Neural progenitor cell (in vitro differentiated cells): Measurements from ENCODE around the gene RECK. TPM values are rescaled to one million over a fixed set of nuclear protein-coding genes. Genes with fewer than 3 reads are reported as not detected.

ENCODE experiments used
- DNase-seq: peaks from one replicate; pipeline ENCODE4 v3.0.0-alpha.2; 2016; ENCODE audit warnings: low spot score
- H2AFZ ChIP-seq: fragments of 200-600 bp; sonication (generic); replicated peaks from 2 replicates; pipeline ENCODE4 v1.6.1; 2016; ENCODE audit warnings: antibody characterized with exemption
- H3F3A ChIP-seq: fragments of 200-600 bp; sonication (generic); 2 replicates; pipeline ENCODE4 v1.6.1; 2016; ENCODE audit warnings: antibody characterized with exemption, low read depth
- H3K27ac ChIP-seq: fragments of 200-600 bp; sonication (generic); 2 replicates; pipeline ENCODE4 v1.5.1; 2016; ENCODE audit warnings: mild to moderate bottlenecking
- H3K27me3 ChIP-seq: fragments of 200-600 bp; sonication (generic); 2 replicates; pipeline ENCODE4 v1.6.1; 2016; ENCODE audit warnings: mild to moderate bottlenecking, moderate library complexity
- H3K36me3 ChIP-seq: fragments of 200-600 bp; sonication (generic); 2 replicates; pipeline ENCODE4 v1.5.1; 2016
- H3K4me1 ChIP-seq: fragments of 200-600 bp; sonication (generic); 2 replicates; pipeline ENCODE4 v1.6.1; 2016; ENCODE audit warnings: mixed run types
- H3K4me2 ChIP-seq: fragments of 200-600 bp; sonication (generic); 2 replicates; pipeline ENCODE4 v1.6.1; 2016
- H3K4me3 ChIP-seq: fragments of 200-600 bp; sonication (generic); 2 replicates; pipeline ENCODE4 v1.5.1; 2016
- H3K79me2 ChIP-seq: fragments of 200-600 bp; sonication (generic); 2 replicates; pipeline ENCODE4 v1.6.1; 2016; ENCODE audit warnings: low read depth
- H3K9ac ChIP-seq: fragments of 200-600 bp; sonication (generic); 2 replicates; pipeline ENCODE4 v1.6.1; 2016
- H3K9me3 ChIP-seq: fragments of 200-600 bp; sonication (generic); 2 replicates; pipeline ENCODE4 v1.5.1; 2016; ENCODE audit warnings: low read depth
- H4K20me1 ChIP-seq: fragments of 200-600 bp; sonication (generic); 2 replicates; pipeline ENCODE4 v1.6.1; 2016; ENCODE audit warnings: low read depth
- H3K27ac Mint-ChIP-seq: 3 replicates; pipeline ENCODE4 v1.8.0; 2021; ENCODE audit warnings: mixed read lengths
- H3K27me3 Mint-ChIP-seq: 2 replicates; pipeline ENCODE4 v1.8.0; 2022; ENCODE audit warnings: low read depth, mild to moderate bottlenecking, inconsistent platforms, moderate library complexity, mixed read lengths; ENCODE audit not compliant: insufficient read depth
- H3K36me3 Mint-ChIP-seq: 3 replicates; pipeline ENCODE4 v1.8.0; 2021; ENCODE audit warnings: mixed read lengths
- H3K4me1 Mint-ChIP-seq: 3 replicates; pipeline ENCODE4 v1.8.0; 2021; ENCODE audit warnings: mixed read lengths
- H3K4me3 Mint-ChIP-seq: 3 replicates; pipeline ENCODE4 v1.8.0; 2021; ENCODE audit warnings: mild to moderate bottlenecking, moderate library complexity, mixed read lengths
- H3K9me3 Mint-ChIP-seq: 3 replicates; pipeline ENCODE4 v1.8.0; 2020; ENCODE audit warnings: mixed read lengths
- CTCF ChIP-seq: fragments of 200-600 bp; sonication (generic); IDR thresholded peaks from 2 replicates; pipeline ENCODE4 v1.5.1; 2017; ENCODE audit warnings: antibody characterized with exemption, mild to moderate bottlenecking
- EZH2 ChIP-seq: fragments of 200-600 bp; sonication (generic); IDR thresholded peaks from 2 replicates; pipeline ENCODE4 v1.6.1; 2017; ENCODE audit warnings: antibody characterized with exemption, mild to moderate bottlenecking, moderate library complexity
- EZH2phosphoT487 ChIP-seq: fragments of 200-600 bp; sonication (generic); IDR thresholded peaks from 2 replicates; pipeline ENCODE4 v1.6.1; 2017; ENCODE audit warnings: antibody characterized with exemption
- total RNA-seq: library from RNA; depleted of rRNA; stranded (reverse); fragments of >200 nt; gene quantifications from 2 replicates; pipeline ENCODE4 v1.2.3, GENCODE V29; 2015; ENCODE audit warnings: low replicate concordance

RECK gene
- total RNA-seq, 1 donor from 2014 or later, result 11.0 TPM

GRCh38 chr9:36018891-36019720, 17.6 kb upstream of the RECK start:
- no peaks in the 10 kb centered on the region for H3K9me3 Mint-ChIP-seq
- no peak for DNase-seq
- Histone ChIP-seq H3K4me3 (no peak overlapping the region), H3K9me3 (no peaks in the 10 kb centered on the region), H3K79me2 (no peaks in the 10 kb centered on the region), H3K27me3 (no peaks in the 10 kb centered on the region), H3K9ac (no peak overlapping the region), H3K27ac (no peak overlapping the region), H4K20me1 (no peaks in the 10 kb centered on the region), H3K4me1 (no peaks in the 10 kb centered on the region), H3K4me2 (no peak overlapping the region), H3F3A (no peaks in the 10 kb centered on the region), H3K36me3 (no peaks in the 10 kb centered on the region), H2AFZ (no peak overlapping the region)
- H3K4me1 Mint-ChIP-seq, result peaks cover 4% of the 10 kb centered on the region
- H3K36me3 Mint-ChIP-seq, result no peaks in the 10 kb centered on the region
- no peak overlapping the region for H3K4me3 Mint-ChIP-seq
- H3K27me3 Mint-ChIP-seq, result peaks cover 6% of the 10 kb centered on the region
- no peak overlapping the region for H3K27ac Mint-ChIP-seq
- TF ChIP-seq EZH2phosphoT487, result no peak
- no peak for TF ChIP-seq EZH2
- TF ChIP-seq CTCF, result no peak

- H3K9ac ChIP-seq, result no peak overlapping the region
- H3K4me1 ChIP-seq, result no peaks in the 10 kb centered on the region
- H3K4me3 Mint-ChIP-seq, result no peak overlapping the region
- no peaks in the 10 kb centered on the region for H3K36me3 ChIP-seq
- DNase-seq, result no peak
- H3K4me2 ChIP-seq, result no peak overlapping the region
- no peaks in the 10 kb centered on the region for H3K9me3 Mint-ChIP-seq
- peaks cover 4% of the 10 kb centered on the region for H3K27me3 Mint-ChIP-seq
- no peaks in the 10 kb centered on the region for H3F3A ChIP-seq
- no peak overlapping the region for H3K27ac ChIP-seq
- no peak overlapping the region for H2AFZ ChIP-seq
- no peaks in the 10 kb centered on the region for H3K36me3 Mint-ChIP-seq
- no peak for TF ChIP-seq EZH2
- no peak for TF ChIP-seq EZH2phosphoT487
- no peak for TF ChIP-seq CTCF
- H3K9me3 ChIP-seq, result no peaks in the 10 kb centered on the region
- peaks cover 4% of the 10 kb centered on the region for H3K4me1 Mint-ChIP-seq
- no peaks in the 10 kb centered on the region for H4K20me1 ChIP-seq
- H3K27me3 ChIP-seq, result no peaks in the 10 kb centered on the region
- no peak overlapping the region for H3K4me3 ChIP-seq
- no peak overlapping the region for H3K27ac Mint-ChIP-seq
- H3K79me2 ChIP-seq, result no peaks in the 10 kb centered on the region
Measured at GRCh38 chr9:36021968-36022367, 14.7 kb upstream of the RECK start.

- Mint-ChIP-seq H3K4me1 (peaks cover 4% of the 10 kb centered on the region), H3K9me3 (no peaks in the 10 kb centered on the region), H3K36me3 (no peaks in the 10 kb centered on the region), H3K27me3 (peaks cover 4% of the 10 kb centered on the region), H3K27ac (no peak overlapping the region), H3K4me3 (no peak overlapping the region)
- no peaks in the 10 kb centered on the region for H3K79me2 ChIP-seq
- H3F3A ChIP-seq, result no peaks in the 10 kb centered on the region
- H3K4me3 ChIP-seq, result no peak overlapping the region
- no peak overlapping the region for H3K9ac ChIP-seq
- H3K27me3 ChIP-seq, result no peaks in the 10 kb centered on the region
- no peak overlapping the region for H3K27ac ChIP-seq
- H3K4me2 ChIP-seq, result no peak overlapping the region
- peak overlapping the region; percentile 75 for H2AFZ ChIP-seq
- no peaks in the 10 kb centered on the region for H3K9me3 ChIP-seq
- no peaks in the 10 kb centered on the region for H3K36me3 ChIP-seq
- DNase-seq, result peak; percentile 81
- H3K4me1 ChIP-seq, result no peaks in the 10 kb centered on the region
- no peaks in the 10 kb centered on the region for H4K20me1 ChIP-seq
- no peak for TF ChIP-seq EZH2phosphoT487
- TF ChIP-seq CTCF, result peak; percentile 88
Measured at GRCh38 chr9:36023260-36024048, 13.3 kb upstream of the RECK start.
